Measurements from ENCODE around the gene ATP6V1B1.
A peak's percentile ranks its signal among the peaks of the same experiment; 100 is the strongest.

ATP6V1B1 gene

DNA sequence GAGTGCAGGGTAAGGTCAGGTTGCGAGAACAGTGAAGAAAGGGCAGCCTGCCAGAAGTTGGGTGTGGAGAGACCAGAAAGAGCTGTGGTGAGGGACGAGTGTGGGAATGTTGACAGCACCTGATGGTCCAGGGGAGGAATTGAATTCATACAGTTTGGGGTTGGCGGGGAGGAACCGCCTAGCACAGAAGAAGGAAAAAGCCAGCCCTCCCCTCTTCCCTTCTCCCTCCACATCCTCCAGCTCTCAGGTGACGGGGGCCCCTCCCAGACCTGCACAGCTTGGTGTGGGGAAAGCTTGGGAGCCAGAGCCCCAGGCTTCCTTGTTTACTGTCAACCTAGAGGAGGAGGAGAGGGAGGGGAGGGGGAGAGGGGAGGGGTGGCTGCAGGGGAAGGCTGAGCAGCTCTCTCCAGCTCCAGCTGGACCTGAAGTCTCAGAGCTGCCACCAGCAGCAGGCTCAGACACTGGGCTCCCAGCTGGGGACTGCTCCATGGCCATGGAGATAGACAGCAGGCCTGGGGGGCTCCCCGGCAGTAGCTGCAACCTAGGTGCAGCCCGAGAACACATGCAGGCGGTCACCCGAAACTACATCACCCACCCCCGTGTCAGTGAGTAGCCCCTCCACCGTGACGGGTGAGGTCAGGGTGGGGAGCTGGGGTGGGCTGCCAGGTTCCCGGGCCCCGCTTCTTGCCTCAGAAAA is at the start of gene ATP6V1B1:
TSS of gene ATP6V1B1 (plus strand) at position 433 of the 697 bp plus-strand sequence. CDS start at position 488, 55 bp downstream.
- DNase-seq = peak; percentile 76

DNA sequence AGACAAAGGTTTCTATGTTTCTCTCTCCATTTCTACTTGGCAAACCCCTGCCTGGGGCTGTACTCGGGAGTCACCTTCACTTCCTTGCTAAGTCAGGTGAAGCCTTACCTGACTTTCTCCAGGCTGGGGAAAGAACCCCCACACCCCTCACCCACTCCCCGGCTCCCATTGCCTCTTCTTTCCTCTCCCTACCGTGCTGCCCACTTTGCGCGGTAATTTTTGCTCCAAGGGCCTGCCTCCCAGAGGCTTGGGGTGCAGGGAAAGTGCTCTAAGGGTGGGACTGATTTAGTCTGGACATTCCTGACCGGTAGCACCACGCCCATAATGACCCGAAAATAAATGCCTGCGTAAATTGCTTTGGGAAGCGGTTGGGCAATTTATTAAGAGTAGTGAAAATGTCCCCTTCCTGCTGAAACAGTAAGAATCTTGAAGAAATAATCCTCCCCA is 49.1 kb upstream of the ATP6V1B1 start:
- DNase-seq = no peak

DNA sequence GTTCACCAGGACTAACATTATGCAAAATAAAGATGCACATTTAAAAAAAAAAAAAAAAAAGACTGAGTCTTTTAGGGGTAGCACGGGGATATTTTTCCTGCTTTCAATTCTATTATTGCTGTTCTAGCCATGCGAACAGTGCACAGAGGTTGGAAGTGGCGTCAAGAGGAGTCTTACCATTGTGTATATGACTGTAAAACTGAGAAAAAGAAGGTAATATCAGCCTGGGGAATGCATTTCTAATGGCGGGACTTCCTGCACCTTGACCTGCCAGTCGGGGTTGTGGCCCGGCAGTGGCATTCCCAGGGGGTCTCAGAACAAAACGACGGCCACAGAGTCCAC is 48.5 kb upstream of the ATP6V1B1 start:
- DNase-seq = no peak

DNA sequence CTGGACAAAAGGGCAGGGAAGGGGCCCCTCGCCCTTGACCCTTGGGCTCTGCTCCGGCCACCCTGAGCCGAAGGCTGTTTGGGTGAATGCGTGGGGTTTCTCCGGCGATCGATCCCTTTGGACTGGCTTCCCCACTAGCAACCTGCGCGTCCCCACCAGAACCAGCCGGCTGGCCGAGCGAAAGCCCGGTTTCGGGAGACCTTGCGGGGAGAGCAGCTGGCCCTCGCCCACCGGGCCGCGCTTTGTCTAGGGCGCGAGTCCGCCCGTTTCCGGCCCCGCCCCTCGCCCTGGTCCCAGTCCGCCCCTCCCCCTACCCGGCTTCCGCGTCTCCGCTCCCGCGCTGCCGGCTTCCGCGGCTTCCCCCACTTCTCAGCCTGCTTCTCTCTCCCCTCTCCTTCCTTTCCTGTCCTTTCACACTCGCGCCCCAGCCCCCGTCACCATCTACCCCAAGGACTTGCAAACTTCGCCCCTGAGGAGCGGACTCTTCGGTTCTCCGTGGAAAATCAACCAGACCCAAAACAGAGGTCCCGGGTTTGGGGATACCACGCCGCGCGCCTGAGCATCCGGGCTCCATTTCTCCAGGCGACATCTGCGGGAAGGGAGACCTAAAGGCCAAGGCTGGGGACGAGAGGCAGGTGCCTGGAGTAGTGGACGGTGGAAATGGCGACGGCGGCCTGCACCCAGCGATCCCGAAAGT is 48.0 kb upstream of the ATP6V1B1 start:
- DNase-seq = peak; percentile 64

DNA sequence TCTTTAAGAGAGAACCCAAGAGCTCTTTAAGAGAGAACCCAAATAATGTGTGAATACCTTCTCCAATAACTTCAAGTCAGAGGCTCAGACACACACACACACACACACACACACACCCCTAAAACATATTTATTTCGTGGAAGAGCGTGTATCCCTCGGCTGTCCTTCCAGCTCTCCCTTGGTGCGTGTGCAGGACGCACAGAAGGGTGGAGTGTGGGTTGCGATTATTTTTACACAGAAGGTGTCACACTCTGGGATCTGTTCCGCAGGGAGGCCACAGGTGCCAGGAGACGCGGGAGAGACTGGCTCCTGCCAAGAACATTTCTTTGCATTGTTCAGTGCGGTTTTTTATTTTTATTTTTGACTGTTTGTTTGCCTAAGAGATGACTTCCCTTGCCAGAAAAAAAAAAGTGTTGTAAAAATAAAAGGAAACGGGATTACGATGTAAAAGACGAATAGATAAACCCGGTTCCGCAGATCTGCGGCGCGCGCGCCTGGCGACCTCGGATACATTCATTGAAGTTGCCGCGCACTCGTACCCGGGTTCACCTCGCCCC is 47.3 kb upstream of the ATP6V1B1 start:
- no peak for DNase-seq

DNA sequence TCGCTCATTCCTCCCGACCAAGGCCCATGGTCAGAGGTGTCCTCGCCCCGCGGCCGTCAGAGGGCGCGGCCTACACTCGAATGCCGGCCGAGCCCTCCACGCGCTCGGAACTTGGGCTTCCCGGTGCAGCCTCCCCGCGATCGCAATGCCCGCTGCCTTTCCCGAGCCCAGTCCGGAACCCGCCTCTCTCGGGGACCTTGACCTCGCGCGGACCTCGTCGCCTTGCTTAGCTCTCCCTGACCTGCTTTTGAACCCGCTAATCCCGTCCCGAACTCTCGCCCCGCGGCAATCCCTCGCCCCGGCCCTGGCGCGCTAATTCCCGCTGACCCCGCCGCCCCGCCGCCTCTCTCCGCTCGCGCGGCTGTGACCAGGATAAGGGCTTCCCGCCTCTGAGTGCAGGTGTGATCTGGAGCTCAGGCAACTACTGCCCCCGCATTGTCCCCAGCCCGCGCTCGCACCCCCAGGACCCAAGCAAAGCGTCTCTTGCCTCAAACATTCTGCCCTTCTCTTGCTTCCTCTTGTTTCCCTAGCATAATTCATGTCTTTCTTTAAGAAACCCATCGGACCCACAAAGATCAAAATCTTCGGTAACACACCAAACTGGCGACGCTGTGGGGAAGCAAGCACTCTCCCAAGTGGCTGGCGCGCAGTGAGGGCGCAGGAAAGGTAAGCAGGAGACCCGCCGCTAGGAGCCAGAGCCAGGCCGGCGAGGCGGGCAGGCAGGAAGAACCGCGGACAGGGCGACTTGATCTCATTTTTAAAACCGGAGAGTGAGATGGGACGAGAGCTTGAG is 46.6 kb upstream of the ATP6V1B1 start:
- no peak for DNase-seq

DNA sequence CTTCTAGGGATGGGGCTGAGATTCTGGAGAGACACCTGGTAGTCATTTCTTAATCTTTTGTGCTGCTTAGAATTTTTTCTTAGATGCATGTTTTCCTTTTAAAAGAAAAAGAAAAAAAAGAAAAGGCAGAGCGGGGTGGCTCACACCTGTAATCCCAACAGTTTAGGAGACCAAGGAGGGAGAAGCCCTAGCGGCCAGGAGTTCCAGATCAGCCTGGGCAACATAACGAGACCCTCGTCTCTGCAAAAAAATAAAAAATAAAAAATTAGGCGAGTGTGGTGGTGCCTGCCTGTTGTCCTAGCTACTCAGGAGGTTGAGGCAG is 46.0 kb upstream of the ATP6V1B1 start:
- DNase-seq = no peak

DNA sequence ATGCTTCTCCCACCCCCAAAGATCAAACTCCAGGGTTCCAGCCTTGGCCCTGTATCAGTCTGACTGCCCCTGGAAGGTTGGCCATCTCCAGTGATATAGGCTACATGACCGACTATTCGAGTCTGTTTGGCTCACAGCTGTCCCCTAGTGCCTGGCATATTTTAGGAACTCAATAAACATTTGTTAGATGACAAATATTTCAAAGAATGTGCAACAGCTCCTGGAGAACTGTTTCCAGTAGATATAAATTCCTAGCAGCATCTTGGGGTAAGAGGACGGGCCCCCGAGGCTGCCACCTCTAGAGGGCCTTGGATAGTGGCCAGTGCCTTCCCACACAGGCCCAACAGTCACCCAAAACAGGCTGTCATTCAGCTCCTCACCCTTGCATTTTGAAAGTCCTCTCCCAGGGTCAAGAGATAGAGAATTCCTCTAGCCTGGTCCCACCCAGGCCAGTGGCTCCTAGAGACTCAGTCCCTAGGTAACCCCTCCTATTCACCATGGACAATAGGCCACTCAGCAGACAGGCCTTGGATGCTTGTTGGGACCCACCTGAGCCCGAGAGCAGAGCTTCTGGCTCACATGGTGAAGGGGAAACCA is 45.1 kb upstream of the ATP6V1B1 start:
- no peak for DNase-seq

DNA sequence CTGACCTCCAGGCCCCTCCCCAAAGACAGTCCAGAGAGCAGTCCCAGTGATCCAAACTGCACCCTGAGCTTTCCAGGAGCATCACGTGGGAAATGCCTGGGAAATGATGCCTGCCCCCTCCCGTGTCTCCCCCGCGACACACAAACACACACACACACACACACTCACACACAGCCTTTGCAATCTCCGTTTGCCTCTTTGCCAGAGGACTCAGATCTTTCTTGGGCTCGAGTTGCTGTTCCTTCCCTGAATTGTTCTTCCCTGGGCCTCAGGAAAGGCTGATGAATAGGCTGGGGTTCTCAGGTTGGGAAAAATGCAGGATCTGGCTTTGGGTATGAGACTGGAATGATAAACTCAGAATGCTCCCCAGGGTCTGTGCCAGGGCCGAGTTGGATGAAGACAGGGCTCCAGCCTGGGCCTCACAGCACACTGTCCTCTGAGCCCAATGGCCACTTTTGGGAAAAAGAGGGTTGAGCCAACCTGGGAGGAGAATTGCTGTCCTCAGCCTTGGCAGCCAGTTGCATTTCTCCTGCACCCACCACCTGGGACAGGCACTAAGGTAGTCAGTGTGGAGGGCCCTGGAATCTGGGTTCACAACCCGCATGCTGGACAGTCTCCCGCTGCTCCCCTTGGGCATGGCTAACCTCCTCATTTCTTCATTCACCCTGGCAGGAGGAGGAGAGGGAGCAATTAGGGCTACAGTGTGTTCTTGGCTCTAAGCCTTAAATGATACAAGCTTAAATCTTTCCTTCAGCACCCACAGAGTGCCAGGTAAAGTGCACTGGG is 43.9 kb upstream of the ATP6V1B1 start:
- no peak for DNase-seq

DNA sequence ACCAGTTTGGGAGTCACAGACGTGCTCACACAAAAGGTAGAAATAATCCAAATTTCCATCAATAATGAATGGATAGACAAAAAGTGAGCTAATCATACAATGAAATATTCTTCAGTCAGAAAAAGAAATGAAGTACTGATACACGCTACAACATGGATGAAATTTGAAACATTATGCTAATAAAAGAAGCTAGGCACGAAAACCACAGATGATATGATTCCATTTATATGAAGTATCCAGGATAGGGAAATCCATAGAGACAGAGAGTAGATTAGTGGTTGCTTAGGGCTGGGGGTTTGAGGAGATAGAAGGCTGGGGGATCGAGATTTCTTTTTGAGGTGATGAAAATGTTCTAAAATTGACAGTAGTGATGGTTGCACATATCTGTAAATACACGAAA is 43.0 kb upstream of the ATP6V1B1 start:
- DNase-seq = no peak

DNA sequence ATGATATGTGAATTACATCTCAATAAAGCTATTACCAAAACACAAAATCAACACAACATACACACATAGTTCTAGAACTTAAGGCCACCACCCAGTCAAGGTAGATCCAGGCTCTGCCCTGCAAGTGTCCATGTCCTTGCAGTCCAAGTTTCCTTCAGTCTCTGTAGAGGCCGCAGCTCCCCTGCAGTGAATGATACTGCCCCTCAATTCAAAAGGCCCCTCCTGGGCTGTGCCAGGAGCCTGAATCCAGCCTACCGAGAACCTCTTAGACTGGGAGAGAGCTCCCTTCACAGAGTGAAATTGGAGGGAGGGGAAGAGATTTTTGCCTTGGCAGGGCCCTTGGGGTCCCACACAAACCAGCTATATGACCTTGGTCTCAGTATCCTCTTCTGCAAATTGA is 42.5 kb upstream of the ATP6V1B1 start:
- DNase-seq = no peak

DNA sequence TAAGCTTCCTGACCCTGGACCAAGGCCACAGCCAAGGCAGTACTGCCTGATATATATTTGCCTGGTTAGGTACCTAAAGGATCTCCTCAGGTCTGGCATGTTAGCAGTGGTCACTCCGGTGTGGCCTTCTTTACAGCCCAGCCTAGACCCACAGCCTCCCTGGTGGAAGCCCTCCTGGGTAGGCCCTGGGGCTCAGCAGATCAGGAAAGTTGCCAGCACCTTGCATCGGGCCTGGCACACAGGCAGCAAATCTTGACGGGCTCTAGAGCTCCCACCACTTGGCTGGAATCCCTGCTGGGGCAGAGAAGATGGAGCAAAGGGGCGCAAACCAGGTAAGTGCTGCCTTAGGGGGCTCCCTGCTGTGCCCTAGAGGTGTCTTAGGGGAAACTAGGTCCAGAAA is 40.9 kb upstream of the ATP6V1B1 start:
- DNase-seq = no peak

DNA sequence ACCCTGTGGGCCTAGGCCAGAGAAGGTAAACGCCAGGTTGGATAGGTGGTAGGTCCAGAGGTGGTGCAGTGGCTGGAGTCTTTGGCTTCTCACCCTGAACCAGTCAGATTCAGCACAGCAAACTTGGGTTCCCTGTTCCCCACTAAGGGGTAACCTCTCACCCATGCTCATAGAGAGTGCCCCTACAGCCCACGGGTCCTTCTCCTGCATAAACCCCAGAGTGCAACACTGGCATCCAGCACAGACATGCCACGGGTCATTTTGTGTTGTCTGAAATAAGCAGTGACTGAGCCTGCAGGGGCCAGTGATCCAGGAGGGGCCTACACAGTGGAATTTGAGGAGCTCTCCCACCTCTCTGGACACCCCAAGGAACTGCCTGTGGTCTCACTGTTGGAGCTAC is 40.5 kb upstream of the ATP6V1B1 start:
- DNase-seq = no peak

DNA sequence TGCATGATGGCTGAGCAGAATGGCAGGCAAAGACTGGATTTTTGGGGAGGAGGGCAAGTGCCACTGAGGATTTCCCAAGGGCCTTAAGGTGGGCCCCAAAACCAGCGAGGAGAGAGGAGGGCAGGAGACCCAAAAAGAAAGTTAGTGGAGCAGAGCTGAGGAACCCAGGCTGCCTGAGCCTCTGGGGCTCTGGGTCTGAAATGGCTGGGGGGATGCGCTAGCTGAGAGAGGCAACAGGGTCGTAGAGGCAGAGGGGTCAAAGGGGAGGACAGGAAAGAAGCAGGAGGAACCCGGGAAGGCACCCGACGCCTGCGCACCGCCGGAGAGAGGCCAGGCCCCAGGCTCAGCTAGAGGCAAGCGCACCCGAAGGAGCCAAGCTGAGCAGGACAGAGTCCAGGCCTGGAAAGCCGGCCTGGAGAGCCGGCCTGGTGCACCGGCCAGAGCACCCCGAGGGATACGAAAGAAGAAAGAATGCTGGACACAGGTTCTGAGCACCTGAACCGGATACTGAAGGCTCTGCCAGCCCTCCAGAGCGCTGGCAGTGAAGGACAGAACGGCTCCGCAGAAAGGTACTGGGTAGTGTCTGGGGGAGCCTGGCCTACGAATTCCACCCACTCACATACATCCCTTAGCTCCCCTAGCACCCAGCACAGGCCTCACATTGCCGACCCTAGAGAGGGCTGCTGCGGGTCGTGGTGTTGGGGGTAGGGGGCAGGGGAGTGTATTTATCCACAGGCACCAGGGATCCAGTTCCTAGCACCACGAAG is 39.5 kb upstream of the ATP6V1B1 start:
- DNase-seq = no peak

DNA sequence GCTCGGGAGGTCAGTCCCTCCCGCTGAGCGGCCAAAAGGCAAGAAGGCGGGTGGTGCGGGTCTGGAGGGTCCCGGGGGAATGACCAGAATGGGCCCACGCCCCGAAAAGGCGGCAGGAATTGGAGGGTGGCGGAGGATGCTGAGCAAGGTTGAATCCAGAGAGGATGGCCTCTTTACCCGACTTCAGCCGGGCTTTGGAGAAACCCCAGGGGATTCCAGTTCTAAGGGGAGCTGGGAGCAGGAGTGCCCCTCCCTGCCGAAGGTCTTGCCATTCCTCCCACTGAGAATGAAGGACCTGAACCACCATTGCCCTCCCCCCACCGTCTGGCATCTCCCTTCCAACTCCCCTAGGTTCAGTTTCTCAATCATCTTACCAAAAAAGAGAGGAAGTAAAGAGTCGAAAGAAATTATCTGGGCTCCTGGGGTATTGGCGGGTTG is 38.9 kb upstream of the ATP6V1B1 start:
- no peak for DNase-seq

DNA sequence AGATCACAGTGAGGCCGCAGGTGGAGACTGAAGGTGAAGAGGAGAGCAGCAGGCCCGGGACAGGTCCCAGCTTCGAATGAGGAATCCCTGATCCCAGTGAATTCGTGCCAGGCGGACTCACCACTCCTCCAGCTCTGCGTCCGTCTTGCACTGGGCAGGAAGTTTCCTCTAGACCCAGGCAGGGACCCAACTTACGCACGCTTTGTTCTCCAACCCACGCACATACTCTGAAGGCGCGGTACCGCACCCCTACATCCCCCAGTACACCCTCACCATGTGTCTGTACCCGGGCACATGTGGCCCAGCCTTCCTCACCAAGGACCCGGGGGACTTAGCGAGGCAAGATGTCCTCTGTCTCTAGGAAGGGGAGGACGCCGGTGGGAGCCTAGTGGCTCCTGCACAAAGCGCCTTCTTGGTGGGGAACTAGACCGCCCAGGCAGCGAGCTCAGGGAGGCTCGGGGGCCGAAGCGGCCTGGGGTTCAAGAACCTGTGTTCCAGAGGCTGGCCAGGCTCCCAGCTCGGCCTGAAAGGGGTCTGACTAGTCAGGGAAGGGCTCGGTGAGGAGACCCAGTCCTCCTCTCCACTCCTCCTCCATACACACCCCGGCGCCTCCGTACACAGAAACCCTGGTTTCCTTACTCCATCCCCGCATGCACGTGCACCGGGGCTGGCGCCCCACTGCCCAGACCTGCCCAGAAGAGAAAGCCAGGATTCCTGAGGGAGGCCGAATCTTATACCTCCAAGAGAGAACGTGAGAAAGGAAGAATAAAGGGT is 38.3 kb upstream of the ATP6V1B1 start:
- DNase-seq = no peak

DNA sequence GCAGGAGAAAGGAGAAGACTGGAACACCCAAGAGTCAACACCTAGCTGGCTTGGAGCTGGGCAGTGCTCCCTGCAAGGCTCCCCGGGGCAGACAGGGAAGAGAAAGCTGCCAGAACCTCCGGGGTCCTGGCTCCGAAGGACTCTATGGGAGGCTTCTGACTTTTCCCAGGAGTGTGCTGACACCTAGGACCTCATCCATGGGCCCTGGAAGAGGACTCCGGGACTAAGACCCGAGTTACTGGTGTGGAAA is 37.8 kb upstream of the ATP6V1B1 start:
- DNase-seq = no peak

DNA sequence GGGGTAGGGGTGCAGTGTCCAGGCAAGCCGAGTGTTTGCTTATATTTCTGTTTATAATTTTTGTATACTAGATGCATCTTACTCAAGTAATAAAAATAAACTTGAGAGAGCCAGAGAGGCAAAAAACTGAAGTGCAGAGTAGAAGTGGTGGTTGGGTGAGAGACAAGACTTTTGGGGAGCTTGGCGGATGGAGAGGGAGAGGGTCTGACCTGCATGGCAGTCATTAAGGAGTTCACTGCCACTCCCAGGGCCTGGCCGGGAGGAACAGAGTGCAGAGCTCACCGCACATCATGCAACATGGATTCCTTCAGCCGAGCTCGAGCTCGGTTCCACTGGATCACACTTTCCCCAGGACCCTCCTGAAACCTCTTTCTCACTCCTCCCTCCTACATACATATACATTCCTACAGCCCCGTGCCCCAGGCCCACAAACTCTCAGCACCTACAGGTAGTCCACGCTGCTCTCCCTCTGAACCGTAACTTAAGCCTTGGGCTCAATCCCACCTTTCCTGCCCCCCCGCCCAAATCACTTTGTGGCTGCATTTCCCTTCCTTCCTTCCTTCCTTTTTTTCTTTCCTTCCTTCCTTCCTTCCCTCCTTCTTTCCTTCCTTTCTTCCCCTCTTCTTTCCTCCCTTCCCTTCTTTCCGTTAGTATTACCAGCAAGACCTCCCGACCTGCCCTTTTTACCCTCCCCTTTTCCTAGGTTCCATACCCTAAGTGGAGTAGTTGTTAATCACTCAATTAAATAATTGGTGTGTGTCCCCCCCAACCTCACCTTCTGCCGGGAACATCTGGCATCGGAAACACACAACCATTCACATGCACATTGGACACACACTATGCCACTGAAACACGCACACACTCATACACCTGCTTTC is 37.1 kb upstream of the ATP6V1B1 start:
- DNase-seq = peak; percentile 78

DNA sequence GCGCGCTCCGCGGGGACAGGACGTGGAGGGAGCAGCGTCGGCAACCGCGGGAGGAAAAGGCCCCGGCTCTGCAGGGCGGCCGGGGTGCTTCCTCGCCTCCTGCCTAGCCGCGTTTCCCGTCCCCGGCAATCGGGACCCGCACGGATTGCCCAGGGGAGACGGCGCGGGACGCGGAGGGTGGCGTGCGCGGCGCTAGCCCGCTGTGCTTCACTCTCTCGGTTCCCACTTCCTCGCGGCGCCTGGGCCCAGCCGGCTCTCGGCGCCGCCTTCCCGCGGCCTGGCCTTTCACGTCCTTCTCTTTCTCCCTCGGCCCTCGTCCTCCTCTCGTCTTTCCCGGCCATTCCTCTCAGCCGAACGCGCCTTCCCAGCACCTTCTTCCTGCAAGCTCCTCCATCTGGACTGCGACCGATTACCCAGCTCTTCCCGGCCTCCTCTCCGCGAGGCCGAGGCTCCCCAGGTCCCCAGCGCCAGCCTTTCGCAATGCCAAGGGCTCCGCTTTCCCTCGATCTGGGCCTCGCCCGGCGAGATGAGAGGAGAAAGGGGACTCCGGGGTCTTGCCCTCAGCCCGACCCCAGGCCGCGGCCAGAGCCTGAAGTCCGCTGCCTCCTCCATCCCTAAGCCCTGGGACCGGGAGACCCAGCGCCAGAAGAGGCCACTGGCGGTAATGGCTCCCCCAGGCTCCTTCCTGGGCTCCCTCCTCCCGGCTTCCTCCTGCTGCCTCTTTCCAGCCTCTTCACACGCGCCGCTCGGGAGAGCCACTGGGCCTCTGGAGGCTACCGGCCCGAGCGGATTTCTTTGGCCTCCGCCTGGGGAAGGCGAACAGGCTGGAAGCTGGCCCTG is 34.3 kb upstream of the ATP6V1B1 start:
- peak; percentile 73 for DNase-seq

All from NCI-H82 (cell line).